Cardiac atrium fibroblast (primary cell): ENCODE measurements around the gene FADS1. TPM values are rescaled to one million over a fixed set of nuclear protein-coding genes. Genes with fewer than 3 reads are reported as not detected.

Experiments
- total RNA-seq: library from RNA; depleted of rRNA; stranded (reverse); fragments of >200 nt; gene quantifications from 2 replicates; pipeline ENCODE4 v1.2.3, GENCODE V29; 2015

Gene FADS1
- 57.9 and 122 TPM in 2 replicates for total RNA-seq

GRCh38 chr11:61816736-61817455, at the start of gene FADS1:
TSS of gene FADS1 (minus strand) at chr11:61817003. CDS start at chr11:61816929, 74 bp downstream.

GRCh38 chr11:61827571-61828378, 11.0 kb upstream of the FADS1 start, which contains the start of gene FADS2:
TSS of gene FADS2 (plus strand) at chr11:61828300. CDS start at chr11:61828391, 91 bp downstream.

GRCh38 chr11:61792310-61793082, 24.3 kb downstream of the FADS1 start, which contains the start of the genes FEN1 and TMEM258:
TSS of gene FEN1 (plus strand) at chr11:61792911. CDS start at chr11:61795362, 2,451 bp downstream.
TSS of gene TMEM258 (minus strand) at chr11:61792599. CDS start at chr11:61792558, 41 bp downstream.

DNA sequence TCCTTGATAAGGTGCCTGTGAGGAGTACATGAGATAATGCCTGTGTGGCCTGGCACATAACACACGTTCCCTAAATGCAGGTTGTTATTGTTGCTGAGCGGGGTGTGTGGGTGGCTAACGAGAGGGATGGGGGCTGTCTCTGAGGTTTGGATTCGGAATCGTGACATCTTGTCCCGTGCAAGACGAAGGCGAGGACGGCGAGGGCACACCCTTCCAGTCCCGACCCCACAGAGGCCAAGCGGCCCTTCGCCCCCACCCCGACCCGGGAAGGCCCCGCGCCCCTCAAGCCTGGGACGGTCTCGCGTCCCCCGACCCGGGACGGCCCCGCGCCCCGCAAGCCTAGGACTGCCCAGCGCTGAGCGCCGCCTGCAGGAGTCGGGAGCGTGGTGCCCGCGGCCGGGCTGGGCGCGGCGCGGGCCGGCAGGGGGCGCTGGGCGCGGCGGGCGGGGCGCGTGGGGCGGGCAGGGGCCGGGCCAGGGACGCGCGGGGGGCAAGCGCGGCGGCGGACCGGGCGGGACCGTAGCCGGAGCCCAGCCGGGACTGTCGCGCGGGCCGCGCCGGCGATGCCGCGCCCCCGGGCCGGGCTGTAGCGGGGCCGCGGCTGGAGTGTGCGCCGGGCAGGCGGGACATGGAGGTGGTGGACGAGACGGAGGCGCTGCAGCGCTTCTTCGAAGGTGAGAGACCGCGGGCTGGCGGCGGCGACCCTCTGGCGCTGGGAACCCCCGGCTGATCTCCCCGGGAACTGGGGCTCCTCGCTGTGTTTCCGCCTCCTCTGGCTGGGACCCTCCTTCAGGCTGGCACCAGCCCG, 64.5 kb downstream of the FADS1 start, which contains the start of gene MYRF:
Gene MYRF, plus strand, starts transcription at position 520 of the 808 bp plus-strand sequence. Its CDS starts 109 bp downstream, at position 629.

Other genes starting within 250 kb of the FADS1 start
- 0.54 and 0.97 TPM in 2 replicates for gene SYT7, start 235.9 kb downstream of the FADS1 start, total RNA-seq
- gene DAGLA, start 136.6 kb downstream of the FADS1 start, total RNA-seq = 1.3 and 1.8 TPM in 2 replicates
- 2.3 and 3.4 TPM in 2 replicates for gene MYRF, start 64.4 kb downstream of the FADS1 start, total RNA-seq
- 74.9 and 75.2 TPM in 2 replicates for gene TMEM258, start 24.4 kb downstream of the FADS1 start, total RNA-seq
- gene FEN1, start 24.1 kb downstream of the FADS1 start, total RNA-seq = 12.5 and 19.0 TPM in 2 replicates
- 156 and 443 TPM in 2 replicates for gene FADS2, start 11.3 kb upstream of the FADS1 start, total RNA-seq
- 157 and 201 TPM in 2 replicates for gene FADS3, start 74.5 kb upstream of the FADS1 start, total RNA-seq
- 3.9 and 7.2 TPM in 2 replicates for gene RAB3IL1, start 100.6 kb upstream of the FADS1 start, total RNA-seq
- gene BEST1, start 133.3 kb upstream of the FADS1 start, total RNA-seq = 0.97 and 3.4 TPM in 2 replicates
- 1,492 and 3,687 TPM in 2 replicates for gene FTH1, start 150.6 kb upstream of the FADS1 start, total RNA-seq